KMS-11 (cell line): ENCODE results near the gene RAB15.

Experiments used
- H2AFZ ChIP-seq: fragments of 200-600 bp; sonication (generic); 2 replicates; pipeline ENCODE4 v1.6.1; 2016; ENCODE audit warnings: antibody characterized with exemption, mixed run types, low read depth
- H3K27ac ChIP-seq: fragments of 200-600 bp; sonication (generic); 2 replicates; pipeline ENCODE4 v1.6.1; 2016; ENCODE audit warnings: mild to moderate bottlenecking, mixed run types
- H3K27me3 ChIP-seq: fragments of 200-600 bp; sonication (generic); 2 replicates; pipeline ENCODE4 v1.6.1; 2017; ENCODE audit warnings: mild to moderate bottlenecking, low read depth, mixed run types, moderate library complexity; ENCODE audit not compliant: insufficient read depth
- H3K36me3 ChIP-seq: fragments of 200-600 bp; sonication (generic); 2 replicates; pipeline ENCODE4 v1.6.1; 2017; ENCODE audit warnings: mild to moderate bottlenecking, mixed run types; ENCODE audit not compliant: insufficient read depth
- H3K4me1 ChIP-seq: fragments of 200-600 bp; sonication (generic); 2 replicates; pipeline ENCODE4 v1.6.1; 2016; ENCODE audit warnings: mild to moderate bottlenecking, low read depth, mixed run types; ENCODE audit not compliant: poor library complexity, severe bottlenecking
- H3K4me2 ChIP-seq: fragments of 200-600 bp; sonication (generic); 2 replicates; pipeline ENCODE4 v1.7.0; 2016; ENCODE audit warnings: mild to moderate bottlenecking, mixed run types
- H3K4me3 ChIP-seq: fragments of 200-600 bp; sonication (generic); IDR thresholded peaks from 2 replicates; pipeline ENCODE4 v1.6.1; 2017; ENCODE audit warnings: low read depth, low read length, mixed read lengths; ENCODE audit not compliant: insufficient read depth
- H3K79me2 ChIP-seq: fragments of 200-600 bp; sonication (generic); 2 replicates; pipeline ENCODE4 v1.6.1; 2016; ENCODE audit warnings: low read depth, mixed run types; ENCODE audit not compliant: insufficient read depth
- H3K9ac ChIP-seq: fragments of 200-600 bp; sonication (generic); 2 replicates; pipeline ENCODE4 v1.6.1; 2016; ENCODE audit warnings: mild to moderate bottlenecking, mixed run types
- H4K20me1 ChIP-seq: fragments of 200-600 bp; sonication (generic); 2 replicates; pipeline ENCODE4 v1.6.1; 2016; ENCODE audit warnings: mild to moderate bottlenecking, mixed run types; ENCODE audit not compliant: insufficient read depth
- CTCF ChIP-seq: fragments of 200-600 bp; sonication (generic); conservative IDR thresholded peaks from 2 replicates; pipeline ENCODE4 v1.6.1; 2017; ENCODE audit warnings: low read depth, mild to moderate bottlenecking, antibody characterized with exemption, low read length, moderate library complexity, mixed read lengths

Gene RAB15

DNA sequence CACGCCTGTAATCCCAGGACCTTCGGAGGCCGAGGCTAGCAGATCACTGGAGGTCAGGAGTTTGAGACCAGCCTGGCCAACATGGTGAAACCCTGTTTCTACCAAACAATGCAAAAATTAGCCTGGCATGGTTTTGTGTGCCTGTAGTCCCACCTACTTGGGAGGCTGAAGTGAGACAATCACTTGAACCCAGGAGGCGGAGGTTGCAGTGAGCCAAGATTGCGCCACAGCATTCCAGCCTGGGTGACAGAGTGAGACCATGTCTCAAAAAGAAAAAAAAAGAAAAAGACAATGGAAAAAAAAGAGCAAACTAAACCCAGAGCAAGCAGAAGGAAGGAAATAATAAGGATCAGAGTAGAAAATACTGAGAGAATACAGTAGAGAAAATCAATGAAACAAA, 52.5 kb downstream of the RAB15 start:
- peaks cover 11% of the 10 kb centered on the region for H3K4me1 ChIP-seq
- TF ChIP-seq CTCF = no peak
- H3K79me2 ChIP-seq = peaks cover 31% of the 10 kb centered on the region
- no peak overlapping the region for H3K9ac ChIP-seq
- no peak overlapping the region for H2AFZ ChIP-seq
- H3K4me2 ChIP-seq = no peak overlapping the region
- no peaks in the 10 kb centered on the region for H3K27me3 ChIP-seq
- no peak overlapping the region for H3K27ac ChIP-seq
- no peaks in the 10 kb centered on the region for H3K36me3 ChIP-seq
- H3K4me3 ChIP-seq = no peak overlapping the region
- no peaks in the 10 kb centered on the region for H4K20me1 ChIP-seq

- no peak overlapping the region for H3K9ac ChIP-seq
These were observed 52.9 kb downstream of the RAB15 start for GRCh38 chr14:64919215-64919614.

GRCh38 chr14:64918216-64918615, 53.9 kb downstream of the RAB15 start:
- Histone ChIP-seq H3K4me2 (no peak overlapping the region), H3K79me2 (peaks cover 35% of the 10 kb centered on the region)

More at GRCh38 chr14:64919215-64919614, 52.9 kb downstream of the RAB15 start:
- no peak overlapping the region for H3K4me3 ChIP-seq
- H3K4me1 ChIP-seq = peaks cover 11% of the 10 kb centered on the region
- no peaks in the 10 kb centered on the region for H4K20me1 ChIP-seq
- H3K27me3 ChIP-seq = no peaks in the 10 kb centered on the region
- TF ChIP-seq CTCF = no peak
- H3K79me2 ChIP-seq = peaks cover 35% of the 10 kb centered on the region
- H3K4me2 ChIP-seq = no peak overlapping the region
- H2AFZ ChIP-seq = no peak overlapping the region
- H3K36me3 ChIP-seq = no peaks in the 10 kb centered on the region
- no peak overlapping the region for H3K27ac ChIP-seq

DNA sequence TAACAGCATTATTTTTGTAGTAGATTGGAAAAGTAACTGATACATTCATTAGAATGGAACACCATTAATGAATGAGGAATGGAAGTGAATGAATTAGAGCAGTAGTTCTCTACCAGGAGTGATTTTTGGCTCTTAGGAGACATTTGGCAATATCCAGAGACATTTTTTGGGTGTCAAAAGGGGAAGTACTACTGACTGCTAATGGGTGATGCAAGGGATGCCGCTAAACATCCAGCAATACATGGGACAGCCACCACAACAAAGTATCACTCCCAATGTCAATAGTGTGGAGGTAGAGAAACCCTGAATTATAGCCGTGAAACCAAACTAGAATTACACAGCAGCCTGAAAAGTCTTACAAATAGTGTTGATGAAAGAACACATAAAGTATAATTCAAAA, 56.3 kb downstream of the RAB15 start:
- no peak overlapping the region for H3K27ac ChIP-seq
- H3K79me2 ChIP-seq = peaks cover 35% of the 10 kb centered on the region

More at GRCh38 chr14:64918216-64918615, 53.9 kb downstream of the RAB15 start:
- Histone ChIP-seq H2AFZ (no peak overlapping the region), H4K20me1 (no peaks in the 10 kb centered on the region), H3K4me3 (no peak overlapping the region), H3K36me3 (no peaks in the 10 kb centered on the region), H3K9ac (no peak overlapping the region), H3K27me3 (no peaks in the 10 kb centered on the region), H3K27ac (no peak overlapping the region), H3K4me1 (peaks cover 15% of the 10 kb centered on the region)
- no peak for TF ChIP-seq CTCF

More for the DNA sequence above, 56.3 kb downstream of the RAB15 start:
- Histone ChIP-seq H4K20me1 (no peaks in the 10 kb centered on the region), H3K4me1 (peaks cover 38% of the 10 kb centered on the region), H3K36me3 (no peaks in the 10 kb centered on the region), H3K4me3 (no peak overlapping the region), H3K4me2 (peak overlapping the region; percentile 84; the same call in 1 of the 2 replicates), H2AFZ (no peak overlapping the region), H3K27me3 (no peaks in the 10 kb centered on the region), H3K9ac (no peak overlapping the region)
- no peak for TF ChIP-seq CTCF
